ENCODE results near the gene CNTLN.

Gene CNTLN

DNA sequence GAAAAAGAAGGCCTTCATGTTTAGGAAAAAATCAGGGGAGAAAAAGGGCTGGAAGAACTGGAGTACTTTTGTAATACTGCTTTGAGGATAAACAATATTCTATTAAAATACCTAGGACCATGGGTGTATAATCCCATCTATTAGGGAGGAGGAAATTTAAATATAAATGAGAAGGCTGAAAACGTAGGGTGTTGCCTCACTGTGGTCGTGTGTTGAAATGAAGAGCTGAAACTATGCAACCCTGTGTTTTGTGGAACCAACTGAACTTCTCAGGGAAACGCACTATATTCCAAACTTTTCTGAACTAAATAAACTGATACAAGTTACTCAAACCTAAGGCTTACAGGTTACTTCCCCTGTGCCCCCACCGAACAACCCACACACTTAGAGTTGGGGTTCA, 4.5 kb upstream of the CNTLN start:
- TF ChIP-seq CTCF (IDR thresholded peaks at IDR 0.05; ENCODE audit: low read depth, low read length) = no peak
- H3K4me3 ChIP-seq (ENCODE audit: low read depth, low read length) = no peak overlapping the region

DNA sequence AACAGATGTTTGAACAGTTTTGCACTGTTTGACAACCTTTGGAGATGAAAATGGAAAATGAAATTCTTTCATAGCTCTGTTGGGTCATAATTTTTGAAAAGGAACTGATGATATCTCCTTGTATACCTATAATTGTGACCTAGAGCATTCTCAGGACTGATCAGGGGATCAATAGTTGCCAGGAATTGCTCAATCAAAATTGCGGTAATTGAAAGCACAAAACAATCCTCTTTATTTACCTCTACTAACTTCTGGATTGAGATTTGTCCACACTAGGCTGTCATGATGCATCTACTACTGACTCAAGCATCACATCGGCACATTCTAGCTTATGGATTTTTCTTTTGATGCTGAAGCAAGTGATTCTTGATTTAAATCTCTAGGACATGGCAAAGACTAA, 4.1 kb upstream of the CNTLN start:
- TF ChIP-seq CTCF (IDR thresholded peaks at IDR 0.05; ENCODE audit: low read depth, low read length) = no peak
- H3K4me3 ChIP-seq (ENCODE audit: low read depth, low read length) = no peak overlapping the region

DNA sequence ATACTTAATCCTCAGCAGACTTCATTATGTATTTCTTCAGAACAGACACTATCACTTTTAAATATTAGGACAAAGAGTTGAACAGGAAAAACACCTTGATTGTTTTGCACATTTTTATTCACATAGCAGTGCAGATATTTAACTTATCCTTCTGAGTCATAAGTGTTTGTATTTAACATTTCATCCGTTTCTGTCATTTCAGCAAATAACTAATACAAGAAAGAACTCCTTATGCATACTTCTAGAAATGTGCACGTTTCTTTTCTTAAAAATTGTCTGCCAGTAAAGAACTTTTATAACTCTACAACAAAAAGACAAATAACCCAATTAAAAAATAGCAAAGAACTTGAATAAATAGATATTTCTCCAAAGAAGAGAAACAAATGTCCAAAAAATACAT, 3.3 kb upstream of the CNTLN start:
- no peak overlapping the region for H3K4me3 ChIP-seq (ENCODE audit: low read depth, low read length)
- TF ChIP-seq CTCF (IDR thresholded peaks at IDR 0.05; ENCODE audit: low read depth, low read length) = no peak

DNA sequence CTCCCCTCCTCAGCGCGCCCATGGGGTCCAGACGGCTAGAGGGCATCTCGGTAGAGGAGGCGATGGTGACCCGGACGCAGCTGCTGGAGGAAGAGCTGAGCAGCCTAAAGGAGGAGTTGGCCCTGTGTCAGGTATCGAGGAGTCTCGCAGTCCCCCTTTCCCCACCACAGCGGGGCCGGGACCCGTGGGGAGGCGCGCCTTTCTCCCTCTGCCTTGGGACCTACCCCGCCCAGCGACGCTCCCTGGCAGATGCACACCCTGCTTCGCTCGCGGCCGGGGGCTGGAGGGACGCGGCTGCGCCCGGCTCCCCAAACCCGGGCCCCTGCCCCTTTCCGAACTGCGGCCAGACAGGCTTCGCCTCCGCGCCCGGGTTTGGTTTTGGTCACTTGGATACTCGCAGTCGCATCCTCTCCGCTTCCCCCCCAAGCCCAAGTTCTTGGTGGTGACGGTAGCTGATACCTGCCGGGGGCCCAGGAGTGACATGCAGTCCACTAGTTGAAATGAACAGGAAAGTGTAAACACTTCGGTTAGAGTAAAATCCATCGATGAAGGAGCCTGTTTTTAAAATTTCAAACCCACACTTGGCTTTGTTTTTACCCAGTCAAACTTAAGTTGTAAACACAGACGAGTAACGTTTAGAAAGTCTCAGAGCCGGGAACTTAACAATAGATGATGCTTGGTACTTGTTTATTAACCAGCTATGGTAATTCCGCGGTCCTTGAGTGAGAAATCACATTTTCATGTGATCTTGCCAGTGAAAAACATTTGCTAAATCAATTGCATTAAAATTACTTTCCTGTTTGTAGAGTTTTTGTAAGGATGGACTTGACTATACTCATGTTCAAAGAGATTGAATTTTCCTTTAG, 688 bp downstream of the CNTLN start:
- TF ChIP-seq CTCF (IDR thresholded peaks at IDR 0.05; ENCODE audit: low read depth, low read length) = no peak
- peak overlapping the region; percentile 86 for H3K4me3 ChIP-seq (ENCODE audit: low read depth, low read length)

DNA sequence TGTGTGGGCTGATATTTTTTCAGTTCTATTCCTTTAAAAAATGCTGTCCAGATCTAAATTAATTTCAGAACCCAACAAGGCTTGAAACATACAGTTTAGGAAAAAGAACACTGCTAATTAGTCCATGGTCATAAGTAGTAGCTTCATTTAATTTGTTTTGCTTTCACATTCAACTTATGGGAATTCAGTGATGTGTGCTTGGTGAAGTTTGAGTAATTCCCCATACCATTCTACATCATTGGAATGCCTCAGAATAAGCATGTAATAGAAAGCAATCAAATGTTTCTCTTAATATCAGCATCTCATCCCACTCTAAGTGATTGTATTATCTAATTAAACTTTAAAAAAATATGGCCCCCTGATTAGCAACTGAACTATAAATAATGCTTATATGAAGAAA, 2.7 kb downstream of the CNTLN start:
- no peak for TF ChIP-seq CTCF (IDR thresholded peaks at IDR 0.05; ENCODE audit: low read depth, low read length)

DNA sequence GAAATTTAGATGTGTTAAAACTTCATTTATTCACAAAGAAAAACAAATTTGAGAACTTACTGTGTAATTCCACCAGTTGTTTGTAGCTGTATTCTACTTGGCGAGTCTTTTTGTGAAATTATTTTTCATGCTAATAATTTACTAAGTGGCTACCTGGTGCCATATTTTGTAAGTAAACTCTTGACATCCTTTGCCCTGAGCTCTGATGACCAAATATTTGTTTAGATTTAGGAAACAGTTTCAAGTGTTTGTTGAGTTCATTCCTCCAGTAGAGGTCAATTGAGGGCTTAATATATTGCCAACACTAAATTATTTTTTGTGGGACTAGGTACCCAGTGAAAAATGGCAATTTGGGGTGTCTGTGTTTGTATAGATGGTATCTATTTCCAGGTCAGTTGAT, 3.7 kb downstream of the CNTLN start:
- no peak for TF ChIP-seq CTCF (IDR thresholded peaks at IDR 0.05; ENCODE audit: low read depth, low read length)
- no peak overlapping the region for H3K4me3 ChIP-seq (ENCODE audit: low read depth, low read length)

More for the DNA sequence above, 2.7 kb downstream of the CNTLN start:
- H3K4me3 ChIP-seq (ENCODE audit: low read depth, low read length) = no peak overlapping the region

- TF ChIP-seq CTCF (IDR thresholded peaks at IDR 0.05; ENCODE audit: low read depth, low read length) = no peak
- H3K4me3 ChIP-seq (ENCODE audit: low read depth, low read length) = no peak overlapping the region
Observed at GRCh38 chr9:17140418-17140817, 5.6 kb downstream of the CNTLN start.

Measured in WI38 (cell line).